Hepatocyte (in vitro differentiated cells): ENCODE data around the gene CNTN4. TPM values are rescaled to one million over a fixed set of nuclear protein-coding genes. Genes with fewer than 3 reads are reported as not detected.

ENCODE experiments used
- DNase-seq: peaks from one replicate; pipeline ENCODE4 v3.0.0-alpha.2; 2016; ENCODE audit warnings: low spot score
- H2AFZ ChIP-seq: fragments of 200-600 bp; sonication (generic); 2 replicates; pipeline ENCODE4 v1.6.0; 2016; ENCODE audit warnings: antibody characterized with exemption, mild to moderate bottlenecking
- H3K27ac ChIP-seq: fragments of 200-600 bp; sonication (generic); 2 replicates; pipeline ENCODE4 v1.5.1; 2016; ENCODE audit warnings: mild to moderate bottlenecking
- H3K27me3 ChIP-seq: fragments of 200-600 bp; sonication (generic); 2 replicates; pipeline ENCODE4 v1.6.1; 2016
- H3K36me3 ChIP-seq: fragments of 200-600 bp; sonication (generic); replicated peaks from 2 replicates; pipeline ENCODE4 v1.5.1; 2016; ENCODE audit warnings: low read depth; ENCODE audit not compliant: insufficient read depth
- H3K4me1 ChIP-seq: fragments of 200-600 bp; sonication (generic); 2 replicates; pipeline ENCODE4 v1.5.1; 2016; ENCODE audit warnings: mild to moderate bottlenecking, moderate library complexity; ENCODE audit not compliant: insufficient read depth
- H3K4me2 ChIP-seq: fragments of 200-600 bp; sonication (generic); 2 replicates; pipeline ENCODE4 v1.6.0; 2016
- H3K4me3 ChIP-seq: fragments of 200-600 bp; sonication (generic); 2 replicates; pipeline ENCODE4 v1.5.1; 2016; ENCODE audit warnings: mild to moderate bottlenecking
- H3K79me2 ChIP-seq: fragments of 200-600 bp; sonication (generic); 2 replicates; pipeline ENCODE4 v1.6.0; 2017; ENCODE audit warnings: mild to moderate bottlenecking
- H3K9me2 ChIP-seq: fragments of 200-600 bp; sonication (generic); replicated peaks from 2 replicates; pipeline ENCODE4 v1.6.0; 2017; ENCODE audit warnings: mild to moderate bottlenecking; ENCODE audit not compliant: insufficient read depth
- H3K9me3 ChIP-seq: fragments of 200-600 bp; sonication (generic); 2 replicates; pipeline ENCODE4 v1.5.1; 2016; ENCODE audit warnings: low read depth, mild to moderate bottlenecking
- H4K20me1 ChIP-seq: fragments of 200-600 bp; sonication (generic); 2 replicates; pipeline ENCODE4 v1.6.0; 2016; ENCODE audit warnings: mild to moderate bottlenecking; ENCODE audit not compliant: insufficient read depth, poor library complexity, severe bottlenecking
- CTCF ChIP-seq: fragments of 200-600 bp; sonication (generic); IDR thresholded peaks from 2 replicates; pipeline ENCODE4 v1.5.1; 2016; ENCODE audit warnings: antibody characterized with exemption, mild to moderate bottlenecking; ENCODE audit not compliant: poor library complexity
- EZH2 ChIP-seq: fragments of 200-600 bp; sonication (generic); IDR thresholded peaks from 2 replicates; pipeline ENCODE4 v1.6.1; 2016; ENCODE audit warnings: antibody characterized with exemption, mild to moderate bottlenecking, borderline replicate concordance
- EZH2phosphoT487 ChIP-seq: fragments of 200-600 bp; sonication (generic); IDR thresholded peaks from one replicate; pipeline ENCODE4 v1.6.1; 2018; ENCODE audit warnings: antibody characterized with exemption, mild to moderate bottlenecking, low read depth, moderate library complexity; ENCODE audit not compliant: unreplicated experiment, severe bottlenecking
- WGBS: methylation state at CpG from one replicate; pipeline ENCODE4 v1.1.6; 2016; ENCODE audit warnings: low lambda C conversion rate; ENCODE audit errors: missing lambda C conversion rate; 5-methylcytosine and 5-hydroxymethylcytosine counted together
- polyA plus RNA-seq: library from polyadenylated mRNA; unstranded; fragments of >200 nt; fragmentation: Nextera tagmentation; extraction: Ambion mirVana; gene quantifications from 2 replicates; pipeline ENCODE4 v1.2.1, GENCODE V29; 2016
- total RNA-seq: library from RNA; depleted of rRNA; stranded (reverse); fragments of >200 nt; gene quantifications from 2 replicates; pipeline ENCODE4 v1.2.3, GENCODE V29; 2014

The CNTN4 gene
- total and polyA plus RNA-seq, 2 experiments from 2014 or later = 17.6 to 30.3 TPM

- Histone ChIP-seq H3K79me2 (no peaks in the 10 kb centered on the region), H2AFZ (no peak overlapping the region), H3K27me3 (no peaks in the 10 kb centered on the region), H3K36me3 (no peaks in the 10 kb centered on the region), H3K4me2 (no peak overlapping the region), H3K4me3 (no peak overlapping the region), H3K9me3 (no peaks in the 10 kb centered on the region), H4K20me1 (no peaks in the 10 kb centered on the region), H3K27ac (no peak overlapping the region), H3K4me1 (peaks cover 22% of the 10 kb centered on the region), H3K9me2 (no peaks in the 10 kb centered on the region)
- 39% methylated on average over 2 of the region's 2 CpGs for WGBS
- no peak for DNase-seq
- TF ChIP-seq EZH2phosphoT487 = no peak
Observed at GRCh38 chr3:2652386-2652785, 553.7 kb downstream of the CNTN4 start.

GRCh38 chr3:2653706-2654105 lies 555.0 kb downstream of the CNTN4 start:
- Histone ChIP-seq H3K9me3 (no peaks in the 10 kb centered on the region), H3K27ac (no peak overlapping the region), H3K9me2 (no peaks in the 10 kb centered on the region), H3K79me2 (no peaks in the 10 kb centered on the region), H2AFZ (no peak overlapping the region), H4K20me1 (no peaks in the 10 kb centered on the region), H3K4me3 (no peak overlapping the region), H3K36me3 (no peaks in the 10 kb centered on the region), H3K4me2 (no peak overlapping the region), H3K4me1 (peaks cover 29% of the 10 kb centered on the region), H3K27me3 (no peaks in the 10 kb centered on the region)
- DNase-seq = no peak
- TF ChIP-seq EZH2phosphoT487 (no peak), EZH2 (no peak), CTCF (no peak)
- 46% methylated on average over 1 of the region's 1 CpG for WGBS

- H3K36me3 ChIP-seq = no peaks in the 10 kb centered on the region
- H3K79me2 ChIP-seq = no peaks in the 10 kb centered on the region
- no peak for DNase-seq
- peak overlapping the region; percentile 8 for H3K27ac ChIP-seq
- no peaks in the 10 kb centered on the region for H3K9me2 ChIP-seq
- H3K4me3 ChIP-seq = no peak overlapping the region
- H2AFZ ChIP-seq = no peak overlapping the region
- no peaks in the 10 kb centered on the region for H4K20me1 ChIP-seq
- TF ChIP-seq EZH2 = no peak
- peak overlapping the region; percentile 23 for H3K4me2 ChIP-seq
- H3K9me3 ChIP-seq = no peaks in the 10 kb centered on the region
- H3K4me1 ChIP-seq = peaks cover 29% of the 10 kb centered on the region
- H3K27me3 ChIP-seq = no peaks in the 10 kb centered on the region
- 31% methylated on average over 1 of the region's 1 CpG for WGBS
Observed at GRCh38 chr3:2655229-2655701, 556.6 kb downstream of the CNTN4 start.

GRCh38 chr3:2656806-2657777 lies 558.4 kb downstream of the CNTN4 start:
- Histone ChIP-seq H3K27me3 (no peaks in the 10 kb centered on the region), H3K9me2 (no peaks in the 10 kb centered on the region), H3K4me2 (peak overlapping the region; percentile 43), H2AFZ (no peak overlapping the region), H3K4me1 (peaks cover 29% of the 10 kb centered on the region), H3K27ac (peak overlapping the region; percentile 43), H4K20me1 (no peaks in the 10 kb centered on the region), H3K9me3 (no peaks in the 10 kb centered on the region), H3K4me3 (no peak overlapping the region), H3K36me3 (no peaks in the 10 kb centered on the region), H3K79me2 (no peaks in the 10 kb centered on the region)
- peak; percentile 12 for DNase-seq
- WGBS = 52% methylated on average over 10 of the region's 10 CpGs
- TF ChIP-seq CTCF = no peak
